HepG2 (cell line): ENCODE results near the gene PSAPL1. TPM values are rescaled to one million over a fixed set of nuclear protein-coding genes. Genes with fewer than 3 reads are reported as not detected.

Experiments
- ATAC-seq: fragments of 200-7000 bp; cut with Tn5 transposase; 3 replicates; pipeline ENCODE4 v1.9.1; 2020; ENCODE audit warnings: mild to moderate bottlenecking, moderate library complexity
- BruUV-seq: library from RNA; stranded (reverse); fragments of 400-500 nt; replicated peaks from 2 replicates; lab custom pipeline; 2021; lab: Mats Ljungman, UMichigan
- CTCF ChIA-PET: fragments of 300-600 bp; formaldehyde crosslinking; extraction: SDS; loops from one replicate; lab custom pipeline; 2021; ENCODE audit warnings: low total read pairs, inconsistent platforms, low intra/inter-chr PET ratio; lab: Yijun Ruan, JAX
- POLR2A ChIA-PET: fragments of 350-600 bp; sonication (Branson Sonifier 250); formaldehyde crosslinking; loops from one replicate; lab custom pipeline; 2020; ENCODE audit warnings: antibody characterized with exemption, inconsistent platforms; lab: Yijun Ruan, JAX
- DNase-seq: peaks from one replicate; pipeline ENCODE4 v3.0.0-alpha.2; 2015; ENCODE audit warnings: low spot score
- FAIRE-seq: peaks from 3 replicates; lab custom pipeline; 2011; peaks lifted over from hg19 to GRCh38; lab: Jason Lieb, UNC
- H2AFZ ChIP-seq: one replicate; pipeline ENCODE4 v1.6.1; 2011; ENCODE audit warnings: low read length, inconsistent platforms
- H3K27ac ChIP-seq: fragments of 300-600 bp; 3 replicates; pipeline ENCODE4 v1.8.0; 2011; ENCODE audit warnings: mixed run types, mild to moderate bottlenecking, mixed read lengths, low read length, inconsistent platforms; ENCODE audit not compliant: insufficient read depth; ENCODE audit errors: extremely low read length
- H3K27me3 ChIP-seq, 2 experiments: fragments of 200-600 bp in 1 of 2; 2 replicates in 1 of 2; 3 replicates in 1 of 2; pipeline versions ENCODE4 v1.6.0 to v1.8.0; 2011; ENCODE audit warnings: low read length in 2 of 2, mild to moderate bottlenecking in 2 of 2, moderate library complexity in 2 of 2, inconsistent platforms in 1 of 2; ENCODE audit not compliant: insufficient read depth in 2 of 2, control insufficient read depth in 1 of 2
- H3K36me3 ChIP-seq, 2 experiments: fragments of 200-600 bp in 1 of 2; replicated peaks in 1 of 2; 2 replicates in 1 of 2; 3 replicates in 1 of 2; pipeline versions ENCODE4 v1.5.1 to v1.8.0; 2011; ENCODE audit warnings: low read length in 2 of 2, inconsistent platforms in 1 of 2; ENCODE audit not compliant: insufficient read depth in 2 of 2, control insufficient read depth in 1 of 2
- H3K4me1 ChIP-seq: 2 replicates; pipeline ENCODE4 v1.5.1; 2012; ENCODE audit warnings: low read length, inconsistent platforms; ENCODE audit not compliant: insufficient read depth
- H3K4me2 ChIP-seq: 2 replicates; pipeline ENCODE4 v1.6.0; 2011; ENCODE audit warnings: low read depth, low read length, inconsistent platforms
- H3K4me3 ChIP-seq, 3 experiments: fragments of 200-600 bp in 1 of 3; sonication (generic), shearing (Covaris generic) in 1 of 3; replicated peaks in 1 of 3; 2 replicates each; pipeline ENCODE4 v1.5.1; 2011 to 2016; ENCODE audit warnings: low read length in 3 of 3, inconsistent platforms in 2 of 3, low read depth in 2 of 3, mild to moderate bottlenecking in 2 of 3, control low read depth in 1 of 3, mixed read lengths in 1 of 3; ENCODE audit not compliant: insufficient read depth in 1 of 3
- H3K79me2 ChIP-seq: one replicate; pipeline ENCODE4 v1.6.1; 2011; ENCODE audit warnings: low read length, inconsistent platforms; ENCODE audit not compliant: insufficient read depth
- H3K9ac ChIP-seq: 2 replicates; pipeline ENCODE4 v1.6.0; 2011; ENCODE audit warnings: mild to moderate bottlenecking, low read depth, low read length, inconsistent platforms; ENCODE audit not compliant: insufficient read depth
- H3K9me3 ChIP-seq: 2 replicates; pipeline ENCODE4 v1.5.1; 2012; ENCODE audit warnings: mild to moderate bottlenecking, low read length
- H4K20me1 ChIP-seq: 2 replicates; pipeline ENCODE4 v1.6.0; 2011; ENCODE audit warnings: inconsistent platforms, mild to moderate bottlenecking, low read length, moderate library complexity; ENCODE audit not compliant: insufficient read depth
- FOXO4 ChIP-seq: sonication (generic); formaldehyde crosslinking; conservative IDR thresholded peaks from 2 replicates; pipeline ENCODE4 v1.8.1; 2023; ENCODE audit warnings: missing genetic modification reagents
- GPBP1L1 ChIP-seq: sonication (generic); formaldehyde crosslinking; IDR thresholded peaks from 2 replicates; pipeline ENCODE4 v1.5.0; 2020; ENCODE audit warnings: mild to moderate bottlenecking, missing genetic modification reagents
- HNF1B ChIP-seq: sonication (generic); formaldehyde crosslinking; IDR thresholded peaks from 2 replicates; pipeline ENCODE4 v1.5.1; 2020; ENCODE audit warnings: mild to moderate bottlenecking, moderate library complexity, missing genetic modification reagents
- HOXA7 ChIP-seq: sonication (generic); formaldehyde crosslinking; IDR thresholded peaks from 2 replicates; pipeline ENCODE4 v1.8.1; 2022; ENCODE audit warnings: mild to moderate bottlenecking, missing genetic modification reagents, moderate library complexity
- IKZF4 ChIP-seq: sonication (generic); formaldehyde crosslinking; IDR thresholded peaks from 2 replicates; pipeline ENCODE4 v1.5.1; 2020; ENCODE audit warnings: borderline replicate concordance, mild to moderate bottlenecking, low read depth, missing genetic modification reagents; ENCODE audit errors: not compliant biosample characterization
- JDP2 ChIP-seq: sonication (generic); formaldehyde crosslinking; IDR thresholded peaks from 2 replicates; pipeline ENCODE4 v1.8.1; 2022; ENCODE audit warnings: missing genetic modification reagents, borderline replicate concordance
- SMYD3 ChIP-seq: sonication (generic); formaldehyde crosslinking; IDR thresholded peaks from 2 replicates; pipeline ENCODE4 v1.8.1; 2023; ENCODE audit warnings: mild to moderate bottlenecking, missing genetic modification reagents
- SP1 ChIP-seq, 2 experiments: fragments of 450-650 bp in 1 of 2; sonication (generic) in 1 of 2; formaldehyde crosslinking in 1 of 2; IDR thresholded peaks; 2 replicates each; pipeline versions ENCODE4 v1.4.0 to v1.6.1; 2016 to 2020; ENCODE audit warnings: missing genetic modification reagents in 1 of 2
- TBL1XR1 ChIP-seq: fragments of 150-350 bp; IDR thresholded peaks from 2 replicates; pipeline ENCODE4 v1.6.1; 2014; ENCODE audit warnings: borderline replicate concordance, low read length; ENCODE audit not compliant: partially characterized antibody
- TCF12 ChIP-seq, 2 experiments: fragments of 450-650 bp in 1 of 2; sonication (generic) in 1 of 2; formaldehyde crosslinking in 1 of 2; IDR thresholded peaks; 2 replicates each; pipeline versions ENCODE4 v1.6.1 to v1.8.0; 2017 to 2022; ENCODE audit warnings: antibody characterized with exemption in 1 of 2, mild to moderate bottlenecking in 1 of 2, missing genetic modification reagents in 1 of 2, moderate library complexity in 1 of 2
- TMF1 ChIP-seq: sonication (generic); formaldehyde crosslinking; IDR thresholded peaks from 2 replicates; pipeline ENCODE4 v1.8.1; 2022; ENCODE audit warnings: low read depth, missing genetic modification reagents
- ZNF180 ChIP-seq: sonication (generic); formaldehyde crosslinking; IDR thresholded peaks from 2 replicates; pipeline ENCODE4 v1.4.0; 2020; ENCODE audit warnings: low read depth, missing genetic modification reagents, borderline replicate concordance
- ZNF225 ChIP-seq: sonication (generic); formaldehyde crosslinking; IDR thresholded peaks from 2 replicates; pipeline ENCODE4 v1.4.0; 2020; ENCODE audit warnings: mild to moderate bottlenecking, missing genetic modification reagents
- ZNF354B ChIP-seq: sonication (generic); formaldehyde crosslinking; IDR thresholded peaks from 2 replicates; pipeline ENCODE4 v1.8.0; 2022; ENCODE audit warnings: mild to moderate bottlenecking, missing genetic modification reagents
- ZNF556 ChIP-seq: sonication (generic); formaldehyde crosslinking; IDR thresholded peaks from 2 replicates; pipeline ENCODE4 v1.4.0; 2020; ENCODE audit warnings: mild to moderate bottlenecking, missing genetic modification reagents, borderline replicate concordance
- ZNF598 ChIP-seq: sonication (generic); formaldehyde crosslinking; IDR thresholded peaks from 2 replicates; pipeline ENCODE4 v1.5.1; 2020; ENCODE audit warnings: mild to moderate bottlenecking, missing genetic modification reagents, borderline replicate concordance
- ZNF790 ChIP-seq: sonication (generic); formaldehyde crosslinking; IDR thresholded peaks from 2 replicates; pipeline ENCODE4 v1.8.0; 2022; ENCODE audit warnings: missing genetic modification reagents, mild to moderate bottlenecking, borderline replicate concordance
- WGBS: methylation state at CpG from one replicate; pipeline ENCODE4 v1.1.6; 2017; ENCODE audit warnings: low lambda C conversion rate; 5-methylcytosine and 5-hydroxymethylcytosine counted together
- in situ Hi-C: cut with HindIII; loops from 2 replicates; pipeline ENCODE4 v1.10.0; 2017; ENCODE audit warnings: low pct_unique_long_range_greater_than_20kb; ENCODE audit not compliant: extremely low pct_ligation_motif_present
- intact Hi-C: fragments of 100-400 bp; cut with micrococcal nuclease; formaldehyde crosslinking; loops from one replicate; pipeline ENCODE4 v1.10.0; 2022; ENCODE audit not compliant: unreplicated experiment
- polyA plus RNA-seq, 8 experiments: library from polyadenylated mRNA; depleted of rRNA in 3 of 8; stranded (reverse) in 7 of 8; unstranded in 1 of 8; fragments of >200 nt; fragmentation: Illumina TruSeq in 4 of 8; extraction: Trizol in 4 of 8; gene quantifications; 2 replicates each; pipeline versions ENCODE4 v1.2.1 to v1.2.3, GENCODE V29; 2011 to 2016; ENCODE audit warnings: low read depth in 4 of 8, missing spikeins in 1 of 8, mixed read lengths in 1 of 8; ENCODE audit not compliant: insufficient read depth in 1 of 8
- total RNA-seq, 5 experiments: library from RNA; depleted of rRNA; stranded (reverse); fragments of >200 nt; fragmentation: Illumina TruSeq; extraction: Trizol; gene quantifications; 2 replicates each; pipeline ENCODE4 v1.2.3, GENCODE V29; 2016; ENCODE audit warnings: low read depth in 1 of 5

Gene PSAPL1
- total and polyA plus RNA-seq, 2 of the 13 experiments (the other 11 are each of a cell fraction or from before 2014, with no cell fraction given) = 0.02 to 0.16 TPM

GRCh38 chr4:7399440-7400234 lies 35.1 kb downstream of the PSAPL1 start (continued):
- TF ChIP-seq GPBP1L1 (CRISPR knock-in tag) (no peak), SMYD3 (CRISPR knock-in tag) (no peak), ZNF180 (CRISPR knock-in tag) (no peak), ZNF354B (CRISPR knock-in tag) (no peak)

GRCh38 chr4:7398788-7399439 lies 35.8 kb downstream of the PSAPL1 start:
- Histone ChIP-seq H3K27ac (no peak overlapping the region), H3K4me1 (no peaks in the 10 kb centered on the region), H3K4me2 (no peak overlapping the region), H3K9me3 (no peaks in the 10 kb centered on the region), H3K27me3 (peaks cover 0 to 36% of the 10 kb centered on the region in 2 experiments; a peak in 3 of 5 replicates), H3K36me3 (no peaks in the 10 kb centered on the region), H3K79me2 (no peaks in the 10 kb centered on the region), H3K4me3 (no peak overlapping the region), H4K20me1 (no peaks in the 10 kb centered on the region), H3K9ac (no peak overlapping the region), H2AFZ (no peak overlapping the region)
- ATAC-seq (no peak), DNase-seq (no peak), FAIRE-seq (no peak)
- BruUV-seq = no TSS peak
- ChIA-PET POLR2A (no interaction called here), CTCF (no interaction called here)
- WGBS = 35% methylated on average over 8 of the region's 8 CpGs
- intact Hi-C loops = no loop called here
- in situ Hi-C loops = no loop called here
- TF ChIP-seq FOXO4 (CRISPR knock-in tag) (no peak), TCF12 (IDR thresholded peaks at IDR 0.05) (no peak), TCF12 (CRISPR knock-in tag; IDR thresholded peaks at IDR 0.05) (no peak), ZNF556 (CRISPR knock-in tag) (no peak), ZNF790 (CRISPR knock-in tag) (no peak), HNF1B (CRISPR knock-in tag) (no peak), ZNF225 (CRISPR knock-in tag) (no peak), TBL1XR1 (no peak), IKZF4 (CRISPR knock-in tag) (no peak), SP1 (IDR thresholded peaks at IDR 0.05) (no peak), SP1 (CRISPR knock-in tag; IDR thresholded peaks at IDR 0.05) (no peak), ZNF598 (CRISPR knock-in tag) (no peak), HOXA7 (no peak), TMF1 (no peak), JDP2 (CRISPR knock-in tag) (no peak)
